Fibroblast of lung (primary cell): ENCODE results near the gene ING2. TPM values are rescaled to one million over a fixed set of nuclear protein-coding genes. Genes with fewer than 3 reads are reported as not detected.

Experiments
- DNase-seq, 2 donors: peaks; one replicate each; pipeline versions ENCODE4 v3.0.0 to v3.0.0-alpha.2; 2010; ENCODE audit warnings: low read depth in 2 of 2
- H2AFZ ChIP-seq: 2 replicates; pipeline ENCODE4 v1.5.1; 2012; ENCODE audit warnings: low read length, control low read depth, inconsistent platforms
- H3K27ac ChIP-seq: 2 replicates; pipeline ENCODE4 v1.5.1; 2011; ENCODE audit warnings: low read length, control low read depth; ENCODE audit not compliant: insufficient read depth
- H3K27me3 ChIP-seq: 2 replicates; pipeline ENCODE4 v1.5.1; 2011; ENCODE audit warnings: mild to moderate bottlenecking, low read length; ENCODE audit not compliant: control insufficient read depth, insufficient read depth
- H3K36me3 ChIP-seq: 2 replicates; pipeline ENCODE4 v1.5.1; 2011; ENCODE audit warnings: low read length; ENCODE audit not compliant: control insufficient read depth, insufficient read depth
- H3K4me1 ChIP-seq: 2 replicates; pipeline ENCODE4 v1.5.1; 2011; ENCODE audit warnings: low read length; ENCODE audit not compliant: control insufficient read depth, insufficient read depth; ENCODE audit errors: extremely low read depth
- H3K4me2 ChIP-seq: 2 replicates; pipeline ENCODE4 v1.5.1; 2011; ENCODE audit warnings: low read length, control low read depth; ENCODE audit not compliant: insufficient read depth; ENCODE audit errors: extremely low read depth
- H3K4me3 ChIP-seq, 4 experiments: fragments of 200-600 bp in 1 of 4; sonication (generic) in 1 of 4; replicated peaks in 1 of 4; 2 replicates each; pipeline ENCODE4 v1.5.1; 2011 to 2016; ENCODE audit warnings: low read length in 4 of 4, low read depth in 3 of 4, mild to moderate bottlenecking in 3 of 4, control low read depth in 2 of 4, inconsistent platforms in 1 of 4, mixed read lengths in 1 of 4; ENCODE audit not compliant: insufficient read depth in 1 of 4; ENCODE audit errors: control extremely low read depth in 1 of 4
- H3K79me2 ChIP-seq: 2 replicates; pipeline ENCODE4 v1.5.1; 2012; ENCODE audit warnings: mild to moderate bottlenecking, low read length, inconsistent platforms; ENCODE audit not compliant: control insufficient read depth, insufficient read depth
- H3K9ac ChIP-seq: 2 replicates; pipeline ENCODE4 v1.5.1; 2011; ENCODE audit warnings: mild to moderate bottlenecking, low read length, control low read depth; ENCODE audit not compliant: insufficient read depth
- H3K9me3 ChIP-seq: 2 replicates; pipeline ENCODE4 v1.5.1; 2012; ENCODE audit warnings: low read depth, low read length; ENCODE audit not compliant: control insufficient read depth, insufficient read depth
- H4K20me1 ChIP-seq: 2 replicates; pipeline ENCODE4 v1.5.1; 2011; ENCODE audit warnings: low read length; ENCODE audit not compliant: control insufficient read depth, insufficient read depth; ENCODE audit errors: extremely low read depth
- CTCF ChIP-seq, 2 donors: IDR thresholded peaks in 1 of 2; conservative IDR thresholded peaks in 1 of 2; 1 replicate in 1 of 2; 2 replicates in 1 of 2; pipeline ENCODE4 v1.5.1; 2011 to 2012; ENCODE audit warnings: low read length in 2 of 2, control low read depth in 1 of 2, inconsistent platforms in 1 of 2, low read depth in 1 of 2, mild to moderate bottlenecking in 1 of 2
- EZH2 ChIP-seq: IDR thresholded peaks from 2 replicates; pipeline ENCODE4 v1.5.1; 2012; ENCODE audit warnings: low read length, control low read depth, mild to moderate bottlenecking; ENCODE audit errors: missing control alignments
- polyA plus RNA-seq, 2 donors: library from polyadenylated mRNA; depleted of rRNA in 1 of 2; stranded (reverse) in 1 of 2; unstranded in 1 of 2; fragments of >200 nt; gene quantifications; 2 replicates each; pipeline ENCODE4 v1.2.1, GENCODE V29; 2011 to 2012; ENCODE audit warnings: missing spikeins in 1 of 2
- total RNA-seq: library from RNA; depleted of rRNA; stranded (reverse); fragments of >200 nt; gene quantifications from 2 replicates; pipeline ENCODE4 v1.2.1, GENCODE V29; 2014

ING2 gene
- total and polyA plus RNA-seq, 2 donors (not counting 1 experiment from before 2014, with no cell fraction given): 7.9 to 12.1 TPM

GRCh38 chr4:183493246-183493645 lies 11.6 kb upstream of the ING2 start:
- Histone ChIP-seq H4K20me1 (no peaks in the 10 kb centered on the region), H3K9ac (no peak overlapping the region), H3K4me3 (no peak overlapping the region), H3K4me1 (peaks cover 5% of the 10 kb centered on the region), H3K9me3 (no peaks in the 10 kb centered on the region), H3K27me3 (no peaks in the 10 kb centered on the region), H3K4me2 (peak overlapping the region; percentile 13), H2AFZ (peak overlapping the region; percentile 26), H3K36me3 (no peaks in the 10 kb centered on the region), H3K27ac (no peak overlapping the region), H3K79me2 (no peaks in the 10 kb centered on the region)
- no peak for TF ChIP-seq EZH2
- no peak for TF ChIP-seq CTCF (conservative IDR thresholded peaks at IDR 0.05 in 1 of 2, IDR thresholded peaks at IDR 0.05 in 1 of 2; ENCODE audit: low read depth in 1 of 2, low read length in 2 of 2)
- DNase-seq: no peak

GRCh38 chr4:183495184-183495583 lies 9.7 kb upstream of the ING2 start:
- Histone ChIP-seq H3K27ac (no peak overlapping the region), H3K79me2 (no peaks in the 10 kb centered on the region), H3K27me3 (no peaks in the 10 kb centered on the region), H3K4me1 (peaks cover 5% of the 10 kb centered on the region), H3K36me3 (no peaks in the 10 kb centered on the region), H3K4me3 (no peak overlapping the region), H3K9me3 (no peaks in the 10 kb centered on the region), H4K20me1 (no peaks in the 10 kb centered on the region), H2AFZ (no peak overlapping the region), H3K4me2 (no peak overlapping the region), H3K9ac (no peak overlapping the region)
- no peak for TF ChIP-seq CTCF (conservative IDR thresholded peaks at IDR 0.05 in 1 of 2, IDR thresholded peaks at IDR 0.05 in 1 of 2; ENCODE audit: low read depth in 1 of 2, low read length in 2 of 2)
- TF ChIP-seq EZH2: no peak
- DNase-seq: no peak

GRCh38 chr4:183499389-183499788 lies 5.5 kb upstream of the ING2 start:
- Histone ChIP-seq H3K27ac (no peak overlapping the region), H4K20me1 (no peaks in the 10 kb centered on the region), H2AFZ (no peak overlapping the region), H3K36me3 (no peaks in the 10 kb centered on the region), H3K4me3 (no peak overlapping the region), H3K27me3 (no peaks in the 10 kb centered on the region), H3K9me3 (no peaks in the 10 kb centered on the region), H3K9ac (no peak overlapping the region), H3K79me2 (peaks cover 8% of the 10 kb centered on the region), H3K4me2 (no peak overlapping the region), H3K4me1 (peaks cover 2% of the 10 kb centered on the region)
- no peak for DNase-seq
- no peak for TF ChIP-seq CTCF (conservative IDR thresholded peaks at IDR 0.05 in 1 of 2, IDR thresholded peaks at IDR 0.05 in 1 of 2; ENCODE audit: low read depth in 1 of 2, low read length in 2 of 2)
